PC-3 (cell line): ENCODE measurements around the gene SNTG2.

Experiments
- CTCF ChIP-seq: fragments of 300-600 bp; sonication (generic); conservative IDR thresholded peaks from 2 replicates; pipeline ENCODE4 v1.5.1; 2017; ENCODE audit warnings: antibody characterized with exemption, low read depth, mild to moderate bottlenecking, low read length
- EZH2 ChIP-seq: fragments of 300-600 bp; sonication (generic); IDR thresholded peaks from one replicate; pipeline ENCODE4 v1.6.1; 2017; ENCODE audit warnings: antibody characterized with exemption, mild to moderate bottlenecking, low read length; ENCODE audit not compliant: unreplicated experiment
- EZH2phosphoT487 ChIP-seq: fragments of 300-600 bp; sonication (generic); IDR thresholded peaks from 2 replicates; pipeline ENCODE4 v1.6.1; 2018; ENCODE audit warnings: mild to moderate bottlenecking, antibody characterized with exemption, low read length, borderline replicate concordance

- TF ChIP-seq EZH2 (no peak), CTCF (no peak), EZH2phosphoT487 (no peak)
Measured at GRCh38 chr2:1186421-1186820, 235.8 kb downstream of the SNTG2 start.
